ENCODE results near the gene ZNF679.
A peak's percentile ranks its signal among the peaks of the same experiment; 100 is the strongest.
"Not testable (repeated sequence)": the region's sequence is repeated elsewhere in the genome, so short reads cannot be mapped to it uniquely, and the experiment has no call there.

ZNF679 gene

DNA sequence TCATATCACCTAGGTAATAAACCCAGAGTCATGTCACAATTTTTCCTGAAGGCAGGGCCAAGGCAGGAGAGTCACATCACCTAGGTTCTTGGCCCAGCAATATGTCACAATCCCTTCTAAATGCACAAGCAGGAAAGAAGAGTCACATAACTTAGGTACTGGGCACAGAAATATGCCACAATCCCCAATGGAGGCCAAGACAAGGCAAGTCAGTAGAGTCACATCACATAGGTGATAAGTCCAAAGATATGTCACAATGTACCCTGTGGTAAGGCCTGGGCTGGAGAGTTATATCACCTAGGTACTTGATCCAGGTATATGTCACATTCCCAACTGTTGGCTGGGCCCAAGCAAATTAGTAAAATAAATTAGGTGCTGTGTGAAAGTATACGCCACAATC is at the start of gene ZNF679:
TSS of gene ZNF679 (plus strand) at position 301 of the 400 bp plus-strand sequence. CDS start 20,644 bp downstream, outside the sequence.
- not testable (repeated sequence) for H3K36me3 ChIP-seq (ENCODE audit: control insufficient read depth, low read length); H4K20me1 ChIP-seq (ENCODE audit: control insufficient read depth, insufficient read depth, low read depth, low read length); H3K4me3 ChIP-seq (ENCODE audit: low read length); H3K27me3 ChIP-seq (ENCODE audit: control insufficient read depth, low read length); H3K9me2 ChIP-seq (replicated peaks; ENCODE audit: control insufficient read depth, low read length); H3K27ac ChIP-seq (ENCODE audit: low read depth, low read length); H3K4me2 ChIP-seq (ENCODE audit: low read length); H3F3A ChIP-seq (ENCODE audit: control insufficient read depth, insufficient read depth); H3K79me2 ChIP-seq (ENCODE audit: control insufficient read depth, low read length); H3K4me1 ChIP-seq (ENCODE audit: control insufficient read depth, low read length)
- peaks cover 27% of the 10 kb centered on the region; the same call in 1 of the 2 replicates for H3K9me3 ChIP-seq (ENCODE audit: control insufficient read depth, insufficient read depth, low read length)

DNA sequence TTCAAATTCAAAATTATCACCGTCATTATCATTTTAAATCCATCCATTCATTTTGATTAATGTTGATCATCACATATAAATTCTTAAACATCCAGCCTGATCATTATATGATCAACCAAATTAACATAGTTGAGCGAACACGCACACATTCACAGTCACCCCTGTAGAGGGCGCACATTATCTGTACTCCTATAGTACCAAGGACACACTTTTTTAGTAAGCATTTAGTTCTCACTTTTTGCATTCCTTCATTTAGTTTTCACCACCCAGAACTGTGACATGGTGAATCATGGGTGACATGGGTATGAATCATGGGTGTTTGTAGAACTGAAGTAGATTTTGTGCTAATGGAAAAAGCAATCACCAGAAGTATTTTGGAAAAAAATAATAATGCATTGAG is 47.3 kb upstream of the ZNF679 start:
- H3K79me2 ChIP-seq (ENCODE audit: control insufficient read depth, low read length) = no peaks in the 10 kb centered on the region
- no peaks in the 10 kb centered on the region for H3K36me3 ChIP-seq (ENCODE audit: control insufficient read depth, low read length)
- no peak overlapping the region for H3K4me2 ChIP-seq (ENCODE audit: low read length)
- H3K4me1 ChIP-seq (ENCODE audit: control insufficient read depth, low read length) = no peaks in the 10 kb centered on the region
- H4K20me1 ChIP-seq (ENCODE audit: control insufficient read depth, insufficient read depth, low read depth, low read length) = no peaks in the 10 kb centered on the region
- H3K9me2 ChIP-seq (replicated peaks; ENCODE audit: control insufficient read depth, low read length) = no peaks in the 10 kb centered on the region
- H3K4me3 ChIP-seq (ENCODE audit: low read length) = no peak overlapping the region
- no peaks in the 10 kb centered on the region for H3K27me3 ChIP-seq (ENCODE audit: control insufficient read depth, low read length)
- peaks cover 14% of the 10 kb centered on the region; the same call in 1 of the 2 replicates for H3K9me3 ChIP-seq (ENCODE audit: control insufficient read depth, insufficient read depth, low read length)
- no peak for TF ChIP-seq EZH2phosphoT487 (IDR thresholded peaks at IDR 0.05; ENCODE audit: borderline replicate concordance, low read length)
- TF ChIP-seq, protein P1, sequence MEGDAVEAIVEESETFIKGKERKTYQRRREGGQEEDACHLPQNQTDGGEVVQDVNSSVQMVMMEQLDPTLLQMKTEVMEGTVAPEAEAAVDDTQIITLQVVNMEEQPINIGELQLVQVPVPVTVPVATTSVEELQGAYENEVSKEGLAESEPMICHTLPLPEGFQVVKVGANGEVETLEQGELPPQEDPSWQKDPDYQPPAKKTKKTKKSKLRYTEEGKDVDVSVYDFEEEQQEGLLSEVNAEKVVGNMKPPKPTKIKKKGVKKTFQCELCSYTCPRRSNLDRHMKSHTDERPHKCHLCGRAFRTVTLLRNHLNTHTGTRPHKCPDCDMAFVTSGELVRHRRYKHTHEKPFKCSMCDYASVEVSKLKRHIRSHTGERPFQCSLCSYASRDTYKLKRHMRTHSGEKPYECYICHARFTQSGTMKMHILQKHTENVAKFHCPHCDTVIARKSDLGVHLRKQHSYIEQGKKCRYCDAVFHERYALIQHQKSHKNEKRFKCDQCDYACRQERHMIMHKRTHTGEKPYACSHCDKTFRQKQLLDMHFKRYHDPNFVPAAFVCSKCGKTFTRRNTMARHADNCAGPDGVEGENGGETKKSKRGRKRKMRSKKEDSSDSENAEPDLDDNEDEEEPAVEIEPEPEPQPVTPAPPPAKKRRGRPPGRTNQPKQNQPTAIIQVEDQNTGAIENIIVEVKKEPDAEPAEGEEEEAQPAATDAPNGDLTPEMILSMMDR (IDR thresholded peaks at IDR 0.05; ENCODE audit: low read depth, low read length, poor library complexity, severe bottlenecking) = peak; percentile 87
- no peak overlapping the region for H3K27ac ChIP-seq (ENCODE audit: low read depth, low read length)
- H3F3A ChIP-seq (ENCODE audit: control insufficient read depth, insufficient read depth) = no peaks in the 10 kb centered on the region

DNA sequence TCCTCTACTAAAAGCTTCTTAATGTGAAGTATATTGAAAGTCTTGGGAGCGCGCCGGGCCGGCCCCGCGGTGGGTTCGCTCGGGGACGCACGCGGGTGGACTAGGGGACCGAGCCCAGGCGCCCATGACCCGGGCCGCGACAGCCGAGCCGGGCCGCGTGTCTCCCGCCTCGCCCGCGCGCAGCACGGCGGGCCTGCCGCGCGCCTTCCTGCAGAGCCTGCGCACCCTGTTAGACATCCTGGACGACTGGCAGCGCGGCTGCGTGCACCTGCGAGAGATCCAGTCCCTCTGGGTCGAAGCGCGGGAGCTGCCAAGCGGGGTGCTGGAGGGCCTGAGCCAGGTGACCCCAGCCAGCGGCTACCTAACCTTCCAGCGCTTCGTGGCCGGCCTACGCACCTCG is 46.7 kb upstream of the ZNF679 start:
- H3K36me3 ChIP-seq (ENCODE audit: control insufficient read depth, low read length) = no peaks in the 10 kb centered on the region
- peaks cover 14% of the 10 kb centered on the region; the same call in 1 of the 2 replicates for H3K9me3 ChIP-seq (ENCODE audit: control insufficient read depth, insufficient read depth, low read length)
- no peak overlapping the region for H3K27ac ChIP-seq (ENCODE audit: low read depth, low read length)
- no peaks in the 10 kb centered on the region for H3K79me2 ChIP-seq (ENCODE audit: control insufficient read depth, low read length)
- no peaks in the 10 kb centered on the region for H4K20me1 ChIP-seq (ENCODE audit: control insufficient read depth, insufficient read depth, low read depth, low read length)
- TF ChIP-seq, protein P1 (IDR thresholded peaks at IDR 0.05; ENCODE audit: low read depth, low read length, poor library complexity, severe bottlenecking) = no peak
- no peak for TF ChIP-seq EZH2phosphoT487 (IDR thresholded peaks at IDR 0.05; ENCODE audit: borderline replicate concordance, low read length)
- no peak overlapping the region for H3K4me3 ChIP-seq (ENCODE audit: low read length)
- no peaks in the 10 kb centered on the region for H3K4me1 ChIP-seq (ENCODE audit: control insufficient read depth, low read length)
- H3F3A ChIP-seq (ENCODE audit: control insufficient read depth, insufficient read depth) = no peaks in the 10 kb centered on the region
- H3K9me2 ChIP-seq (replicated peaks; ENCODE audit: control insufficient read depth, low read length) = no peaks in the 10 kb centered on the region
- no peak overlapping the region for H3K4me2 ChIP-seq (ENCODE audit: low read length)
- no peaks in the 10 kb centered on the region for H3K27me3 ChIP-seq (ENCODE audit: control insufficient read depth, low read length)

DNA sequence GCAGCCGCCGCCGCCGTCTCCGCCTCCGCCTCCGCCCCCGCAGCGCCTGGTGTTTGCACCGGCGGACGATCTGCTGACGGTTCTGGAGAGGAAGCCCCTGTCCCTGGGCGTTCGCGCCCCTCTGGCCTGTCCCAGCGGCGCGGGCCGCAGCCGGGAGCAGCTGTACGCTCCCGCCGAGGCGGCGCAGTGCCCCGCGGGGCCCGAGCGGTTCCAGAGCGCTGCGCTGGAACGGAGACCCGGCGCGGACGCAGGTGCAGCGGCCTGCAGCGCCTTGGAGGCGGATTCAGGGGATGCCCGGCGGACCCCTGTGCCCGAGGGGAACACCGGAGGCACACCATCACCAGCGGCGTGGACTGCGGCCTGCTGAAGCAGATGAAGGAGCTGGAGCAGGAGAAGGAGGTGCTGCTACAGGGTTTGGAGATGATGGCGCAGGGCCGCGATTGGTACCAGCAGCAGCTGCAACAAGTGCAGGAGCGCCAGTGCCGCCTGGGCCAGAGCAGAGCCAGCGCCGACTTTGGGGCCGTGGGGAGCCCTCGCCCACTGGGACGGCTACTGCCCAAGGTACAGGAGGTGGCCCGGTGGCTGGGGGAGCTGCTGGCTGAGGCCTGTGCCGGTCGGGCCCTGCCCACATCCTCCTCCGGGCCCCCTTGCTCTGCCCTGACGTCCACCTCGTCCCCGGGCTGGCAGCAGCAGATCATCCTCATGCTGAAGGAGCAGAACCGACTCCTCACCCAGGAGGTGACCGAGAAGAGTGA is 46.1 kb upstream of the ZNF679 start:
- Histone ChIP-seq H3K9me2 (replicated peaks; ENCODE audit: control insufficient read depth, low read length) (no peaks in the 10 kb centered on the region), H3K79me2 (ENCODE audit: control insufficient read depth, low read length) (no peaks in the 10 kb centered on the region), H3K4me2 (ENCODE audit: low read length) (no peak overlapping the region), H3K27me3 (ENCODE audit: control insufficient read depth, low read length) (no peaks in the 10 kb centered on the region), H3K9me3 (ENCODE audit: control insufficient read depth, insufficient read depth, low read length) (peaks cover 14% of the 10 kb centered on the region; the same call in 1 of the 2 replicates), H3K27ac (ENCODE audit: low read depth, low read length) (no peak overlapping the region), H4K20me1 (ENCODE audit: control insufficient read depth, insufficient read depth, low read depth, low read length) (no peaks in the 10 kb centered on the region), H3K4me3 (ENCODE audit: low read length) (no peak overlapping the region), H3K4me1 (ENCODE audit: control insufficient read depth, low read length) (no peaks in the 10 kb centered on the region), H3K36me3 (ENCODE audit: control insufficient read depth, low read length) (no peaks in the 10 kb centered on the region), H3F3A (ENCODE audit: control insufficient read depth, insufficient read depth) (no peaks in the 10 kb centered on the region)
- no peak for TF ChIP-seq EZH2phosphoT487 (IDR thresholded peaks at IDR 0.05; ENCODE audit: borderline replicate concordance, low read length)
- TF ChIP-seq, protein P1 (IDR thresholded peaks at IDR 0.05; ENCODE audit: low read depth, low read length, poor library complexity, severe bottlenecking) = no peak
